Measurements from ENCODE around the gene ATF4. TPM values are rescaled to one million over a fixed set of nuclear protein-coding genes. Genes with fewer than 3 reads are reported as not detected.

The ATF4 gene
- total RNA-seq, 4 donors from 2014 or later, result 234 to 335 (median 284) TPM

DNA sequence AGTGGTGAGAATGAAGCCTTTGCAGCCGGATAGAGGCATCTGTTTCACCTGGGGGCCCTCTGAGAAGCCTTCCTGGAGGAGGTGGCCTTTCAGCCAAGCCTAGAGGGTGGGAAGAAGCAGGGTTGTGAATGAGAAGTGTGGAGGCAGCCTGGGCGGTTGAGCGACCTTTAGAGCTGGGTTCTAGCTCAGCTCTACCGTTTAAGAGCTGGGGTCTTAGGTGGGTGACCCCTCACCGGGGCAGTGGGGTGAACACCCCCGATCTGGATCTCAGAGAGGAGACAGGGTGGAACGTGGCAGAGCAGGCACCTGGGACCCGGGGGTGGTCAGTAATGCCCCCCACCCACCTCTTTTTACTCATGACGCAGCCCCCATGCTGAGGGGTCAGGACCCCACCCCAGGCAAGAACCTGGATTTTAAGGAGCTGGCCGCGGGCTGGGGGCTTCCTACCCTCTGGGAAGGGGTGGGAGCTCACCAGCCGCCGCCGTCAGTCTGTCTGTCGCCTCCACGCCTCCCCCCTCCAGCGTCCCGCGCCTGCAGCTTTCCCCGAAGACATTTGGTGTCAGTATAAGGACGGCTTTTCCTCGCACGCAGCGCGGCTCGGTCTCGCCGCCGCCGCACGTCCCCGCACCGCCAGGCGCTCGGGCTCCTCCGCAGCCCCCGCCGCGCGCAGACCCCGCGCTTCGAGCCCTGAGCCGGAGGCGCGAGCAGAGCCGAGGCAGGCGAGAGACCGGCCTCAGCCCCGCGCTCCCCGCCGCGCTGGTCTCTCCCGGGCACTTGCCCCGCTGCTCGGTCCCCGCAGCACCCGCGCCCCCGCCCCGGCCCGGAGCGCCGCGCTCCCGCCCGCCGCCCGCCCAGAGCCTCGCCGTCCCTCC is 36.8 kb downstream of the ATF4 start:
- H3K9me3 ChIP-seq, result no peaks in the 10 kb centered on the region
- peak overlapping the region; percentile 45 for H3K4me3 ChIP-seq
- TF ChIP-seq POLR2AphosphoS5 (IDR thresholded peaks at IDR 0.05), result no peak
- no peak for TF ChIP-seq POLR2A (IDR thresholded peaks at IDR 0.05)
- no peak for TF ChIP-seq EP300 (IDR thresholded peaks at IDR 0.05)
- TF ChIP-seq, protein P1, sequence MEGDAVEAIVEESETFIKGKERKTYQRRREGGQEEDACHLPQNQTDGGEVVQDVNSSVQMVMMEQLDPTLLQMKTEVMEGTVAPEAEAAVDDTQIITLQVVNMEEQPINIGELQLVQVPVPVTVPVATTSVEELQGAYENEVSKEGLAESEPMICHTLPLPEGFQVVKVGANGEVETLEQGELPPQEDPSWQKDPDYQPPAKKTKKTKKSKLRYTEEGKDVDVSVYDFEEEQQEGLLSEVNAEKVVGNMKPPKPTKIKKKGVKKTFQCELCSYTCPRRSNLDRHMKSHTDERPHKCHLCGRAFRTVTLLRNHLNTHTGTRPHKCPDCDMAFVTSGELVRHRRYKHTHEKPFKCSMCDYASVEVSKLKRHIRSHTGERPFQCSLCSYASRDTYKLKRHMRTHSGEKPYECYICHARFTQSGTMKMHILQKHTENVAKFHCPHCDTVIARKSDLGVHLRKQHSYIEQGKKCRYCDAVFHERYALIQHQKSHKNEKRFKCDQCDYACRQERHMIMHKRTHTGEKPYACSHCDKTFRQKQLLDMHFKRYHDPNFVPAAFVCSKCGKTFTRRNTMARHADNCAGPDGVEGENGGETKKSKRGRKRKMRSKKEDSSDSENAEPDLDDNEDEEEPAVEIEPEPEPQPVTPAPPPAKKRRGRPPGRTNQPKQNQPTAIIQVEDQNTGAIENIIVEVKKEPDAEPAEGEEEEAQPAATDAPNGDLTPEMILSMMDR (IDR thresholded peaks at IDR 0.05), result no peak
- WGBS, result 29% methylated on average over 15 of the region's 72 CpGs
- H3K27me3 ChIP-seq, result peaks cover 53% of the 10 kb centered on the region
- H3K4me1 ChIP-seq, result peaks cover 16% of the 10 kb centered on the region
- H3K36me3 ChIP-seq, result no peaks in the 10 kb centered on the region
- no peak for DNase-seq (ENCODE audit: low spot score in 2 of 2)
- no peak overlapping the region for H3K27ac ChIP-seq

DNA sequence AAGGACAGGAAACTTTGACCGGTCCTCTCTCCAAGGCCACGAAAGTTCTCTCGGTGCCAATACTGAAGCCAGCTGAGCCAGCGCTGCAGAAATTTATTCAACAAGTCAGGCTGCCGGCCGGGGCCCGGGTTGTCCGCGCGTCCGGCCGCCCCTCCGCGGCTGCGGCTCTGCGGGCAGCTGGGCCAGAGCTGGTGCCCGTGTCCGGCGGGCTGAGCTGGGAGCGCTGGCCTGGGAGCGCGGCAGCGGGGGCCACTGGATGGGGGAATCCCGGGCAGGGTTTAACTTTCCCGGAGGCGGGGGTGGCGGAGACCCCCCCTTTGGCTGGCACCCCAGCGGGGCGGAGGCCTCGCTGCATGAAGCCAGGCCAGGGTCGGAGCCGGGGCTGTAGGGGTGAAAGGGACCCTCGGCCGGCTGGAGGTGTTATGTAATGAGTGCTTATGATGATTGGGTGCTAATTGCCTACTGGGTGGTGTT is 37.9 kb downstream of the ATF4 start:
- TF ChIP-seq, protein P1 (IDR thresholded peaks at IDR 0.05), result no peak
- TF ChIP-seq EP300 (IDR thresholded peaks at IDR 0.05) (no peak), POLR2AphosphoS5 (IDR thresholded peaks at IDR 0.05) (no peak), POLR2A (IDR thresholded peaks at IDR 0.05) (no peak)
- WGBS, result 6% methylated on average over 17 of the region's 34 CpGs

DNA sequence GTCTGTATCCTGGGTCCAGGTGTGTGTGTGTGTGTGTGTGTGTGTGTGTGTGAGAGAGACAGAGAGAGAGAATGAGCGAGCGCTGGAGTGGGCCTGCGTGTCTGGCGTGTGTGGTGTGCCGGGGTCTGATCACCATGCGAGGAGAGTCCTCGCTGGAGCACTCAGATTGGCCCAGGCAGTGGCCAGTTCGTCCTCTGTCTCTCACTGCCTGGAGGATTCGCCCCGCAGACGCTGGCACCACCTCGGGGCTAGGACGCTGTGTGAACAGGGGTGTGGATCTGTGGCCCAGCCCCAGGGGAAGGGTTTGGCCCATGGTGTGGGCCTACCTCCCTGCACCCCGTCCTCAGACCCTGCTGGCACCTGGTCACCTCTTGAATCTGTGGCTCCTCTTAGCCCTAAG is 38.6 kb downstream of the ATF4 start:
- H3K27me3 ChIP-seq, result peaks cover 55% of the 10 kb centered on the region
- WGBS, result 89% methylated on average over 6 of the region's 14 CpGs
- H3K4me3 ChIP-seq, result no peak overlapping the region
- TF ChIP-seq POLR2A (IDR thresholded peaks at IDR 0.05) (no peak), EP300 (IDR thresholded peaks at IDR 0.05) (no peak), POLR2AphosphoS5 (IDR thresholded peaks at IDR 0.05) (no peak)
- TF ChIP-seq, protein P1 (IDR thresholded peaks at IDR 0.05), result no peak
- no peak overlapping the region for H3K27ac ChIP-seq
- DNase-seq (ENCODE audit: low spot score in 2 of 2), result no peak
- H3K9me3 ChIP-seq, result no peaks in the 10 kb centered on the region
- H3K4me1 ChIP-seq, result peaks cover 16% of the 10 kb centered on the region
- no peaks in the 10 kb centered on the region for H3K36me3 ChIP-seq

More for the DNA sequence above, 37.9 kb downstream of the ATF4 start:
- H3K27me3 ChIP-seq, result peaks cover 56% of the 10 kb centered on the region
- no peak for DNase-seq (ENCODE audit: low spot score in 2 of 2)
- H3K36me3 ChIP-seq, result no peaks in the 10 kb centered on the region
- no peaks in the 10 kb centered on the region for H3K9me3 ChIP-seq
- H3K27ac ChIP-seq, result no peak overlapping the region
- peaks cover 16% of the 10 kb centered on the region for H3K4me1 ChIP-seq
- peak overlapping the region; percentile 45 for H3K4me3 ChIP-seq

DNA sequence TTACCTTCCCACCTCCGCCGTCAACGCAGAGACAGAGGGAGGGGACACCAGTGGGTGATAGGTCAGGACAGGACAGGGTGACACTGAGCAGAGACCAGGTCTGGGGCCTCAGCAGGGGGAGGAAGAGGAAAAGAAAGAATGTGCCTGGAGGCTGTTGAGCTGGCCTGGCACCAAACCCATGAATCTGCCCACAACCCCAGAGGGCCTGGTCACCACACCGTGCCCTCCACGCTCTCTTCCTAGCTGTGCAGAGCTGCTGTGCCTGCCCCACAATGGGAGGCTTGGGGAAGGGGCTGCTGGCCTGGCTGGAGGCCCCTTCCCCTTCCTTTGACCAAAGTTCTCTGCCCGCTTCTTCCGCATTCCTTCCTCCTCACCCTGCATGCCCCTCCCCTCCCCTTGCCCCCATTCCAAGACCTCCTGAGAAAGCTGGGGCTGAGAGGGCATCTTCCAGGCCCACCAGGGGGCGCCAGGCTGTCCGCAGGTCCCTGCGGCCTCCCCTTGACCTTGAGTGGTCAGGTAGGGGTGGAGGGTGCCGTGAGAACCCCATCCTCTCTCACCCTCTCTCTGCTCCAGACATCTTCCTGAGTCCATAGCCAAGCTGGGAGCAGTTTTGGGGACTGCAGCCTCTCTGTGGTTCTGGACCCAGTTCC is 39.2 kb downstream of the ATF4 start:
- Histone ChIP-seq H3K4me3 (no peak overlapping the region), H3K36me3 (no peaks in the 10 kb centered on the region), H3K27ac (no peak overlapping the region), H3K4me1 (peaks cover 16% of the 10 kb centered on the region), H3K9me3 (no peaks in the 10 kb centered on the region), H3K27me3 (peaks cover 50% of the 10 kb centered on the region)
- TF ChIP-seq, protein P1 (IDR thresholded peaks at IDR 0.05), result peak in 1 of 2 donors; percentile 15
- TF ChIP-seq EP300 (IDR thresholded peaks at IDR 0.05), result no peak
- DNase-seq (ENCODE audit: low spot score in 2 of 2), result no peak
- 44% methylated on average over 11 of the region's 11 CpGs for WGBS

DNA sequence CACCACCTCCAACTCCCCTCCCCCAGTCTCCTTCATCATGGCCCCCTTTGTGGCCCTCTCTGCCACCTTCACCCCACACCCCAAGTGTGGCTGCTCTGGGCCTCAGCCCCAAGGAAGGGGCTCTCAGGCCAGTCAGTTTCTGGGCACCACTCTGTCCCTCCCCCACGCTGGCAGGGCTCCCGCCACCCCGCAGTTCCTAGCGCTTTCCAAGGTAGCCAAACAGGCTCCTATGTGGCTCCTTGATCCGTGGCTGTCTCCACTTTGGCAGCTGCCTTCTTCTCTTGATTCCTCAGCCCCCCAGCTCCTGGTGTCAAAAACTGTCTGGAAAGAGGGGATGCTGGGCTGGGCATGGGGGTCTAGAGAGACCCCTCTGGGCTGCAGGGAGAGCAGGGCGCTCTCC is 39.8 kb downstream of the ATF4 start:
- Histone ChIP-seq H3K27me3 (peaks cover 52% of the 10 kb centered on the region), H3K9me3 (no peaks in the 10 kb centered on the region), H3K27ac (no peak overlapping the region), H3K36me3 (no peaks in the 10 kb centered on the region), H3K4me3 (no peak overlapping the region), H3K4me1 (peaks cover 16% of the 10 kb centered on the region)
- TF ChIP-seq POLR2A (IDR thresholded peaks at IDR 0.05) (no peak), POLR2AphosphoS5 (IDR thresholded peaks at IDR 0.05) (no peak), EP300 (IDR thresholded peaks at IDR 0.05) (no peak)
- TF ChIP-seq, protein P1 (IDR thresholded peaks at IDR 0.05), result no peak
- DNase-seq (ENCODE audit: low spot score in 2 of 2), result no peak
- whole genome bisulfite sequencing, result 28% methylated on average over 4 of the region's 6 CpGs

All from suprapubic skin (tissue), 4 donors.